ENCODE results near the gene ZBTB8A.

GRCh38 chr1:32606565-32607371, 67.5 kb downstream of the ZBTB8A start:
- TF ChIP-seq CTCF (IDR thresholded peaks at IDR 0.05), result no peak
- TF ChIP-seq EZH2phosphoT487 (IDR thresholded peaks at IDR 0.05), result no peak
- TF ChIP-seq EZH2 (IDR thresholded peaks at IDR 0.05), result no peak

Measured in neural progenitor cell (in vitro differentiated cells).